ENCODE measurements around the gene PLEKHH2.

- TF ChIP-seq CTCF (IDR thresholded peaks at IDR 0.05; ENCODE audit: insufficient read depth, low read length) = no peak
- TF ChIP-seq SPI1 (IDR thresholded peaks at IDR 0.05; ENCODE audit: borderline replicate concordance, low read depth) = no peak
These were observed 159.1 kb downstream of the PLEKHH2 start for GRCh38 chr2:43796206-43796605.

Data from HL-60 (cell line).